Muscle layer of colon (tissue), 2 donors: ENCODE data around the gene CRISPLD2.
"Not testable (repeated sequence)": the region's sequence is repeated elsewhere in the genome, so short reads cannot be mapped to it uniquely, and the experiment has no call there.

Experiments used
- H3K27ac ChIP-seq: one replicate; pipeline ENCODE4 v1.7.0; 2013; ENCODE audit warnings: low read depth, mild to moderate bottlenecking, low read length, moderate library complexity
- H3K27me3 ChIP-seq, 2 donors: one replicate each; pipeline ENCODE4 v1.7.0; 2013; ENCODE audit warnings: low read length in 2 of 2, mild to moderate bottlenecking in 2 of 2; ENCODE audit not compliant: insufficient read depth in 2 of 2, control insufficient read depth in 1 of 2
- H3K36me3 ChIP-seq: one replicate; pipeline ENCODE4 v1.7.0; 2013; ENCODE audit warnings: mild to moderate bottlenecking, low read length; ENCODE audit not compliant: insufficient read depth
- H3K4me1 ChIP-seq: one replicate; pipeline ENCODE4 v1.7.0; 2013; ENCODE audit warnings: mild to moderate bottlenecking, low read length; ENCODE audit not compliant: insufficient read depth
- H3K4me3 ChIP-seq, 2 donors: one replicate each; pipeline ENCODE4 v1.7.0; 2013; ENCODE audit warnings: low read length in 2 of 2, low read depth in 1 of 2, mild to moderate bottlenecking in 1 of 2, moderate library complexity in 1 of 2
- H3K9ac ChIP-seq: one replicate; pipeline ENCODE4 v1.7.0; 2013; ENCODE audit warnings: low read length
- H3K9me3 ChIP-seq: one replicate; pipeline ENCODE4 v1.7.0; 2013; ENCODE audit warnings: mild to moderate bottlenecking, low read length
- donor health status: abdominal sarcoma.
- donor health status: Adenocarcinoma of cecum.

The CRISPLD2 gene

DNA sequence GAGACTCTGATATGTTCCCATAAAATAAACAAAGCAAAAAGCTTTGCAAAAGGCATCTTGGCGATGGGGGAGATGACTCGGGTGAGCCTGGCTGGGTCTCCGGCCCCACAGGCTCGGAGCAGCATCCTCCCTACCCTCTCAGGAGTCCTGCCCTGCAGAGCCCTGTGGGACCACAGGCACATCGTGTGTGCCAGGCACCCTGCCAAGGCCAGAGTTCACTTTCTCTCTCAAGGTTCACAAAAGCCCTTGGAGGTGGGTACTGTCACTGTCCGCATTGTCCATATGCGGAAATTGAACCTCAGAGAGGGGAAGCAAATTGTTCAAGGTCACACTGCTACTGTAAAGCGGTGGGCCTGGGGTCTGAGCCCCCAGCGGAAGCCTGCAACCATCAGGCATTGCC is 48.5 kb downstream of the CRISPLD2 start:
- no peaks in the 10 kb centered on the region for H3K27me3 ChIP-seq

DNA sequence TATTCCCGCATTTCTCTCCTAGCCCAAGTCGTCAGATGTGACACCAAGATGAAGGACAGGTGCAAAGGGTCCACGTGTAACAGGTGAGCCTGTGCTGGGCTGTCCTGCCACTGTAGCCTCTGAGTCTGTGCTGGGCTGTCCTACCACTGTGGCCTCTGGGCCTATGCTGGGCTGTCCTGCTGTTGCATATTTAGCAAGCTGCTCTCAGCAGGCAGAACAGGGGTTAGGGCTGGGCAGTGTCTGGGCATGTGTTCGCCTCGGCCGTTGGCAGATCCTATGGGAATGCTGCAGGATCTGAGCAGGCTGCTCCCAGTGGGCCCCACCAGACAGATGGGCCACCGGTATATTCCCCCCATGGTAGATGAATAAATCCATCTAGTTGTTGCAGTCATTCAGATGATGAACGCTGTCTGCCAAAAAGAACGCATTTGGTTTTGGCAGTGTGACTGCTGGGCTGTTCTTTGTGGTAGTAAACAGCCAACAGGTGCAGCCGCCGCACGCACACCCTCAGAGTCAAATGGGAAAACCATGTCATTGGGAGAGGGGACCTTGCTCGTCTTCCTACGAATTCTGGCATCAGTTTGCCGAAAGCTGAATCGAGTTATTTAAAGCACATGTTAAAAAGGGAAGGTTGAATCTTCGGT is 49.2 kb downstream of the CRISPLD2 start:
- Histone ChIP-seq H3K36me3 (peaks cover 44% of the 10 kb centered on the region), H3K27ac (no peak overlapping the region), H3K9me3 (no peaks in the 10 kb centered on the region), H3K4me3 (no peak overlapping the region), H3K4me1 (no peaks in the 10 kb centered on the region), H3K27me3 (no peaks in the 10 kb centered on the region), H3K9ac (no peak overlapping the region)

More for the DNA sequence above, 48.5 kb downstream of the CRISPLD2 start:
- Histone ChIP-seq H3K4me3 (no peak overlapping the region), H3K27ac (no peak overlapping the region), H3K9ac (no peak overlapping the region), H3K9me3 (no peaks in the 10 kb centered on the region), H3K4me1 (no peaks in the 10 kb centered on the region), H3K36me3 (peaks cover 42% of the 10 kb centered on the region)

DNA sequence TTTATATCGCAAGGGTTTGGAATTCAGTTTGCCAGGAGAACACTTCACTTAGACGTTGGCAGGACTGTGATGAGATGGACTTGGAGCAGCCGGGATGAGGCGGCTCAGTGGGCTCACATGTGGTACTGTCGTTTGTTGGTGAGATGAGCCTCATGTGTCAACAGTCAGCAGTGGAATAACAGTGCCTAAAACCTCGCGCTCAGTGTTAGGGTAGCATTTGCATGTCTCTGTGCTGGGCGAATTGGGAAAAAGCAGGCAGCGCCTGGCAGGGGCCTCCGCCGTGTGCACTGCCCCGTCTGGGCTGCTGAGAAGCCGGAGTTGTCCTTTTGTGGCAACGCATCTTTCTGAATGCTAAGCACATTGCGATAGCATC is 49.7 kb downstream of the CRISPLD2 start:
- no peak overlapping the region for H3K9ac ChIP-seq
- no peak overlapping the region for H3K27ac ChIP-seq
- H3K4me1 ChIP-seq = no peaks in the 10 kb centered on the region
- no peaks in the 10 kb centered on the region for H3K27me3 ChIP-seq
- H3K4me3 ChIP-seq = no peak overlapping the region
- no peaks in the 10 kb centered on the region for H3K9me3 ChIP-seq
- peaks cover 49% of the 10 kb centered on the region for H3K36me3 ChIP-seq

DNA sequence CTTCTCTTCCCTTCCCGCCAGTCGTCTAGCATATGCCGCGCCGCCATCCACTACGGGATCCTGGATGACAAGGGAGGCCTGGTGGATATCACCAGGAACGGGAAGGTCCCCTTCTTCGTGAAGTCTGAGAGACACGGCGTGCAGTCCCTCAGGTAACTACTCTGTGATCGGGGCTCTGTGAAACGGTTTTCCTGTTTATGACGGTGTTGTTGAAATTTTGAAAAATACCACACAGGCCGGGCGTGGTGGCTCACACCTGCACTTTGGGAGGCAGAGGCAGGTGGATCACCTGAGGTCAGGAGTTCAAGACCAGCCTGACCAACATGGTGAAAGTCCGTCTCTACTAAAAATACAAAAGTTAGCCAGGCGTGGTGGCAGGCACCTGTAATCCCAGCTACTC is 53.2 kb downstream of the CRISPLD2 start:
- not testable (repeated sequence) for H3K27ac ChIP-seq
- peaks cover 51% of the 10 kb centered on the region for H3K36me3 ChIP-seq

DNA sequence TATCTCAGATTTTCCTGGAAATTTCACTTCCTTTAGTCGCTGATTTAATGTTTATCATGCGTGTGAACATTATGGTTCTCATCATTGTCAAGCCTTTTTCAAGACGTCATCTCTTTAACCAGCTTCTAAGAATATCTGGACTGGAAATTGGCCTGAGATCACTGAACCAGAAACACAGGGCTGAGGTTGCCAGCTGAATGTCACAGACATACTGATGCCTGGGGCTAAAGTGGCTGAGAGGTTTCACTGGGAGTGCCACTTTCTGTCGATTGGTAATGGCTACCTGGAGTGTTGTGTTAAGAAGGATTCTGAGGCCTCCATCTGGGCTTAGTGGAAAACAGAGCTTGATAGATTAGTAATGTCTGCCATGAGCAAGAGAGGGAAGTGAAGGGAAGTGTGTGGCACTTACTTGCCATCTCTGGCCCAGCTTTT is 54.2 kb downstream of the CRISPLD2 start:
- H3K27ac ChIP-seq = no peak overlapping the region
- peaks cover 54% of the 10 kb centered on the region for H3K36me3 ChIP-seq
- H3K9me3 ChIP-seq = no peaks in the 10 kb centered on the region
- no peak overlapping the region for H3K9ac ChIP-seq
- no peaks in the 10 kb centered on the region for H3K4me1 ChIP-seq
- no peak overlapping the region for H3K4me3 ChIP-seq
- H3K27me3 ChIP-seq = no peaks in the 10 kb centered on the region

More for the DNA sequence above, 53.2 kb downstream of the CRISPLD2 start:
- not testable (repeated sequence) for H3K9ac ChIP-seq, H3K4me3 ChIP-seq, H3K27me3 ChIP-seq, H3K9me3 ChIP-seq, H3K4me1 ChIP-seq

DNA sequence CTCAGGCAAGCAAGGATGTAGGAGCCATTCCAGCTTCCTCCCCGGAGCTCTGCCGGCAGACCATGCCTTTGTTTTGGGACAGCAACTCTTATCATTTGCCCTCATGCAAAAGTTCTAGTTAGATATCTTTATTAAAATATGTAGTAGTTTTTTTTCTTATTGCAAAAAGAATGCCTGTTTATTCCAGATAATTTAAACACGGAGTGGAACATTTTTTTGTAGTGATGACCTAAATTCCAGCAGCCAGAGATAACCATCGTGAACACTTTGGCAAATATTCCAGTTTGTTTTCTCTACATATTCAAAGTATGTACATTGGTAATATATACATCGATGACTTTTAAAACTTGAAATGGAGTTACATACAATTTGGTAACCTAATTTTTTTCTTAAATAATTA is 54.8 kb downstream of the CRISPLD2 start:
- Histone ChIP-seq H3K27ac (no peak overlapping the region), H3K36me3 (peaks cover 48% of the 10 kb centered on the region), H3K9ac (no peak overlapping the region), H3K9me3 (no peaks in the 10 kb centered on the region), H3K4me3 (no peak overlapping the region), H3K4me1 (no peaks in the 10 kb centered on the region), H3K27me3 (no peaks in the 10 kb centered on the region)

DNA sequence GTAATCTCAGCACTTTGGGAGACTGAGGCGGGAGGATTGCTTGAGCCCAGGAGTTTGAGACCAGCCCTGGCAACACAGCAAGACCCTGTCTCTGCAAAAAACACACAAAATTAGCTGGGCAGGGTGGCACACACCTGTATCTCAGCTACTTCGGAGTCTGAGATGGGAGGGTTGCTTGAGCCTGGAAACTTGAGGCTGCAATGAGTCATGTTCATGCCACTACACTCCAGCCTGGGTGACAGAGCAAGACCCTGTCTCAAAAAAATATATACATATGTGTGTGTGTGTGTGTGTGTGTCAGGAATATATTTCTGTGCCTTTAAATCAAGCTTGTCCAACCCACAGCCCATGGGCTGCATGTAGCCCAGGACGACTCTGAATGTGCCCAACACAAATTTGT is 55.2 kb downstream of the CRISPLD2 start:
- Histone ChIP-seq H3K9ac (no peak overlapping the region), H3K9me3 (no peaks in the 10 kb centered on the region), H3K4me1 (no peaks in the 10 kb centered on the region), H3K27me3 (no peaks in the 10 kb centered on the region), H3K36me3 (peaks cover 48% of the 10 kb centered on the region), H3K4me3 (no peak overlapping the region), H3K27ac (no peak overlapping the region)

DNA sequence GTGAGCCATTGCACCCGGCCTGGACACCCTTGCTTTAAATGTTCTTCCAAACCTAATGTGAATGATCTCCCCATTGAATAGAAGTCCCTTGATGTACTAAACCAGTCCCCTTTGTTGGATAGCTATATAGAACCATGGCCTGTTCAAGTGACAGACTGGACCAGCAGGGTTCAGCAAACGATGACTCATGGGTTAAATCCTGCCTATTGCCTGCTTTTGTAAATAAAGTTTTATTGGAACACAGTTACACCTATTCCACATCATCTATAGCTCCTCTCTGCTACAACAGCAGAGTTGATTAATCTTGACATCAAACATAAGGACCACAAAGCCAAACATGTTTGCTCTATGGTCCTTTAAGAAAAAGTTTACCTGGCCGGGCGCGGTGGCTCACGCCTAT is 56.1 kb downstream of the CRISPLD2 start:
- Histone ChIP-seq H3K36me3 (peaks cover 55% of the 10 kb centered on the region), H3K4me1 (no peaks in the 10 kb centered on the region), H3K9ac (no peak overlapping the region), H3K27ac (no peak overlapping the region), H3K27me3 (no peaks in the 10 kb centered on the region), H3K9me3 (no peaks in the 10 kb centered on the region), H3K4me3 (no peak overlapping the region)

DNA sequence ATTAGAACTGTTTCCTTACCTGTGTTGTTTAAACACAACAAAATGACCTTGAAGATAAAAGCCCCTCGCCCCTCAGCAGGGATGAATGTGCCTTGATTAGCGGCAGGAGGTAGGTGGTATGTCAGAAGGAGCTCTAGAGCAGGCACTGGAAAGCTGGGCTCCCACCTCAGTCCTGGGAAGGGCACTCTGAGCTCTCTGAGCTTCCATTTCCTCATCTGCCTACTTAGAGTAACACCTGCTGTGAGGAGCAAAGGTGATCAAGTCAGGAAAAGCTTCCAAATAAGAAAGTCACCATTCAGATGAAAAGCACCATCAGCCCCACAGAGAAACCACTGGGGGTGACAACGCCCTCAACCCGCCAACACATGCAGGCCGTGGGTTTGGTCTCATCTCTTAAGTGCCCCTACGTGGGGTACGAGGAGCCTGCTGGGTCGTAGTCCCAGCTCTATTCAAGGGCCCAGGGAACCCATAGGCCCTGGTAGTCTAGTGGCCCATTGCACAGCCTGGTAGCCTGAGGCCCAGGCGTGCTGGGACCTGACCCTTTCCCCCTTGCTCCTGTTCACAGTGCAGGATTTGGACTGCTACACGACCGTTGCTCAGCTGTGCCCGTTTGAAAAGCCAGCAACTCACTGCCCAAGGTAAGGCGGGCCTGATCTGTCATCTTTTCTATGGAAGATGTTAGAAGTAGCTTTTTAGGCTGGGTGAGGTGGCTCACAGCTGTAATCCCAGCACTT is 57.3 kb downstream of the CRISPLD2 start:
- Histone ChIP-seq H3K27ac (no peak overlapping the region), H3K4me1 (no peaks in the 10 kb centered on the region), H3K9me3 (no peaks in the 10 kb centered on the region), H3K9ac (no peak overlapping the region), H3K36me3 (peaks cover 63% of the 10 kb centered on the region), H3K27me3 (no peaks in the 10 kb centered on the region), H3K4me3 (no peak overlapping the region)

DNA sequence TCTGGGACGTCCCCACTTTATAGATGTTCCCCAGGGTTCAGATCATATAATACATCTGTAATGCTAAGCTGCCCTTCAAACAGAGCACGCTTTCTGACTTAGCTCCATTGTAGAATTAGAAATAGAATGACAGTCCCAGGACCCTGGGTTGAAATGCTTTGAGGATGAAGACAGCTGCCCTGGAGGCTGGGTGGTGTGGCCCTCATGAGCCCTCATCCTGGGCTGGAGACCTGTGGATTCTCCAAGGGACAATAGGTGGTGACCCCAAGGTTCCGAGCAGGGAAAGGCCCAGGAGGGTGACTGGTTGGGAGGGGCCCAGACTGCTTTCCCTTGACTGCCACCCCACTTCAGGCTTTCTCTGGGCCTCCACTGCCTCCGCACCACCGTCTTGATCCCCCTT is 59.0 kb downstream of the CRISPLD2 start:
- no peaks in the 10 kb centered on the region for H3K9me3 ChIP-seq
- peaks cover 64% of the 10 kb centered on the region for H3K36me3 ChIP-seq
- H3K4me3 ChIP-seq = no peak overlapping the region
- no peaks in the 10 kb centered on the region for H3K27me3 ChIP-seq
- no peak overlapping the region for H3K27ac ChIP-seq
- H3K9ac ChIP-seq = no peak overlapping the region
- no peaks in the 10 kb centered on the region for H3K4me1 ChIP-seq

DNA sequence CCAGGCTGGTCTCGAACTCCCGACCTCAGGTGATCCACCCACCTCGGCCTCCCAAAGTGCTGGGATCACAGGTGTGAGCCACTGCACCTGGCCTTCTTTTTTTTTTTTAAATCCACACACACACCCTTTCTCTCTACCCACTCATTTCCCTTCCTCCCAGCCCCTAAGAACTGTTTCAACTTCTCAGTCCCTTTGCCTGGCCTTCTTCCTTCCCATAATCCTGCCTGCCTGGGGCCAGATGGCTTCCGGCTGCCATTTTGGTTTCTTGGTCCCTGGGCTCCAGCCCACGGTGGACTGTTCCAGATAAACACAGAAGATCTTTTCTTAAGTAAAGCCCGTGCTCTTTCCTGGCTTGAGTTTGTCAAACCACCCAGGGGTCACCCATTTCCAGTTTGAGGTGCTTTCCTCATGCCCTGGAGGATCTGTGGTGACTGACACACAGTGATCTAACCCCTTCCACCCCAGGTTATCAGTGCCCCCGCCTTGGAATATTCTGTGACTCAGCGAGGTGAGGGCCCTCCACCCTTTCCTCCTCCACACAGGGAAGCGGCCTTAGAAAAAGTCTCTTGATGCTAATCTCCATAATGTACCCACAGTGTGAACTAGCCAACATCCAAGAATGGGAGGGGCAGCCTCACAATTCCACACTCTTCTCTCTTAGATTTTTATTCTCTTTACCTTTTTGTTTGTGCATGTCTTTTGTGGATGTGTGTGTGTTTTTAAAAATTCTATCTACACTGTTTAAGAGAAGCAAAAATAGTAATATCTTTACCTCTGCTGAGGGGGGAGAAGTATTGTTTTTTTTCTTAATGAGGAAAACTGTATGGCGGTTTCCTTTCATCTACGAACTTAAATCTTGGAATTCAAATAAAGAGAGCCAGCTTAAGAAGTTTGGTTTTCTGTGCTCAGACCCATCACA is 60.0 kb downstream of the CRISPLD2 start:
- H3K27ac ChIP-seq = no peak overlapping the region
- H3K4me1 ChIP-seq = no peaks in the 10 kb centered on the region
- H3K9me3 ChIP-seq = no peaks in the 10 kb centered on the region
- no peaks in the 10 kb centered on the region for H3K27me3 ChIP-seq
- H3K4me3 ChIP-seq = no peak overlapping the region
- peaks cover 60% of the 10 kb centered on the region for H3K36me3 ChIP-seq
- H3K9ac ChIP-seq = no peak overlapping the region
